ENCODE measurements around the gene PPP1R14B. TPM values are rescaled to one million over a fixed set of nuclear protein-coding genes. Genes with fewer than 3 reads are reported as not detected.

PPP1R14B gene
- total RNA-seq, 4 donors from 2014 or later = 34.2 to 103 (median 83.8) TPM

- H3K36me3 ChIP-seq = peaks cover 0 to 3% of the 10 kb centered on the region in 2 donors
- no peaks in the 10 kb centered on the region for H3K27me3 ChIP-seq
- H3K4me1 ChIP-seq = peaks cover 25 to 30% of the 10 kb centered on the region in 2 donors
- H3K27ac ChIP-seq = peak within 1 kb of the TSS in 2 of 3 donors; percentile 36
- DNase-seq = peak; percentile 56 to 57
- no peaks in the 10 kb centered on the region for H3K9me3 ChIP-seq
- intact Hi-C loops (cut with DNase I) = no loop called here
- 1% methylated on average over 16 of the region's 75 CpGs; no CpG with 5 or more reads in 1 of the 2 donors for WGBS, 2 donors
- peak within 1 kb of the TSS; percentile 31 to 83 (median 68) for H3K4me3 ChIP-seq (replicated peaks in 1 of 3)
- TF ChIP-seq CTCF (IDR thresholded peaks at IDR 0.05) = peak; percentile 47 to 99 (median 78)
- TF ChIP-seq POLR2A (IDR thresholded peaks at IDR 0.05) = peak in 1 of 2 donors; percentile 81
These were observed 4.4 kb upstream of the PPP1R14B start, which contains the start of gene PLCB3 for GRCh38 chr11:64251016-64251752. PLCB3 (plus strand) TSS chr11:64251530; CDS start chr11:64251650, 120 bp downstream.

GRCh38 chr11:64250415-64251015, 3.8 kb upstream of the PPP1R14B start:
- intact Hi-C loops (cut with DNase I) = no loop called here
- Histone ChIP-seq H3K4me1 (peaks cover 30 to 31% of the 10 kb centered on the region in 2 donors), H3K27ac (peak overlapping the region in 1 of 3 donors; percentile 30), H3K9me3 (no peaks in the 10 kb centered on the region), H3K27me3 (no peaks in the 10 kb centered on the region), H3K4me3 (replicated peaks in 1 of 3) (peak overlapping the region in 1 of 3 donors; percentile 83), H3K36me3 (peaks cover 0 to 2% of the 10 kb centered on the region in 2 donors)
- TF ChIP-seq POLR2A (IDR thresholded peaks at IDR 0.05) = no peak
- no peak for TF ChIP-seq CTCF (IDR thresholded peaks at IDR 0.05)
- DNase-seq = no peak
- 18 to 43% methylated on average over 6 to 11 of the region's 13 CpGs for WGBS, 2 donors

GRCh38 chr11:64249563-64250414, 3.0 kb upstream of the PPP1R14B start:
- no peak for TF ChIP-seq POLR2A (IDR thresholded peaks at IDR 0.05)
- TF ChIP-seq CTCF (IDR thresholded peaks at IDR 0.05) = no peak
- intact Hi-C loops (cut with DNase I) = no loop called here
- Histone ChIP-seq H3K4me1 (peaks cover 37 to 38% of the 10 kb centered on the region in 2 donors), H3K9me3 (no peaks in the 10 kb centered on the region), H3K27ac (no peak overlapping the region), H3K36me3 (no peaks in the 10 kb centered on the region), H3K27me3 (no peaks in the 10 kb centered on the region), H3K4me3 (replicated peaks in 1 of 3) (no peak overlapping the region)
- 87 to 91% methylated on average over 6 to 8 of the region's 8 CpGs for WGBS, 2 donors
- DNase-seq = no peak

GRCh38 chr11:64249038-64249437, 2.3 kb upstream of the PPP1R14B start:
- WGBS, 2 donors = 92 to 93% methylated on average over 2 to 4 of the region's 4 CpGs
- peaks cover 38% of the 10 kb centered on the region in 2 donors for H3K4me1 ChIP-seq
- intact Hi-C loops (cut with DNase I) = no loop called here

More at GRCh38 chr11:64249038-64249437, 2.3 kb upstream of the PPP1R14B start:
- H3K27ac ChIP-seq = no peak overlapping the region
- TF ChIP-seq CTCF (IDR thresholded peaks at IDR 0.05) = no peak
- TF ChIP-seq POLR2A (IDR thresholded peaks at IDR 0.05) = no peak
- no peak overlapping the region for H3K4me3 ChIP-seq (replicated peaks in 1 of 3)
- no peaks in the 10 kb centered on the region for H3K36me3 ChIP-seq
- no peaks in the 10 kb centered on the region for H3K9me3 ChIP-seq
- no peak for DNase-seq
- no peaks in the 10 kb centered on the region for H3K27me3 ChIP-seq

Data from thyroid gland (tissue), 4 donors.